ENCODE data around the gene FHL2.
"Not testable (repeated sequence)": the region's sequence is repeated elsewhere in the genome, so short reads cannot be mapped to it uniquely, and the experiment has no call there.

The FHL2 gene

DNA sequence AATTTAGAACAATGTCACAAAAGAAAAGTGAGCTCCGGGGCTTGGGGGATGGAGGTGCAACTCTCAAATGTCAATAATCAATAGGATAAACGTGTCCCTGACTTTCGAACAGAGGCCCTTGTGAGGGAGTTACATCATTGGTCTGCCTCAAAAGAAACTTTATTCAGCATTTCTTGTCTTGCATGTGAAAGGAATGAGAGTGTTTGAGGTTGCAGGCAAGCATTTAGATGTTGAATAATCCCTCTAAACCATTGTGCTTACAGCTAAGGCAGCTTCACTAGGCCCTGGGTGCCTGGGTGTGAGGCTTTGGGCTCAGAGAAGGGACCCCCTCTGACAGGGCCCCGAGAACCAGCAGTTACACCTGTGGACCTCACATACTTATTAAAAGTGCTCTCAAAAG, 28.6 kb upstream of the FHL2 start:
- Histone ChIP-seq H3K4me1 (peaks cover 0 to 8% (median 1%) of the 10 kb centered on the region in 4 donors), H3K9me3 (no peaks in the 10 kb centered on the region), H3K36me3 (no peaks in the 10 kb centered on the region), H3K4me3 (no peak overlapping the region), H3K27ac (no peak overlapping the region), H3K27me3 (no peaks in the 10 kb centered on the region)
- no peak for DNase-seq
- TF ChIP-seq, protein P1, sequence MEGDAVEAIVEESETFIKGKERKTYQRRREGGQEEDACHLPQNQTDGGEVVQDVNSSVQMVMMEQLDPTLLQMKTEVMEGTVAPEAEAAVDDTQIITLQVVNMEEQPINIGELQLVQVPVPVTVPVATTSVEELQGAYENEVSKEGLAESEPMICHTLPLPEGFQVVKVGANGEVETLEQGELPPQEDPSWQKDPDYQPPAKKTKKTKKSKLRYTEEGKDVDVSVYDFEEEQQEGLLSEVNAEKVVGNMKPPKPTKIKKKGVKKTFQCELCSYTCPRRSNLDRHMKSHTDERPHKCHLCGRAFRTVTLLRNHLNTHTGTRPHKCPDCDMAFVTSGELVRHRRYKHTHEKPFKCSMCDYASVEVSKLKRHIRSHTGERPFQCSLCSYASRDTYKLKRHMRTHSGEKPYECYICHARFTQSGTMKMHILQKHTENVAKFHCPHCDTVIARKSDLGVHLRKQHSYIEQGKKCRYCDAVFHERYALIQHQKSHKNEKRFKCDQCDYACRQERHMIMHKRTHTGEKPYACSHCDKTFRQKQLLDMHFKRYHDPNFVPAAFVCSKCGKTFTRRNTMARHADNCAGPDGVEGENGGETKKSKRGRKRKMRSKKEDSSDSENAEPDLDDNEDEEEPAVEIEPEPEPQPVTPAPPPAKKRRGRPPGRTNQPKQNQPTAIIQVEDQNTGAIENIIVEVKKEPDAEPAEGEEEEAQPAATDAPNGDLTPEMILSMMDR (IDR thresholded peaks at IDR 0.05): no peak
- intact Hi-C loops (cut with DNase I; ENCODE audit: low total_unique reads): no loop called here

DNA sequence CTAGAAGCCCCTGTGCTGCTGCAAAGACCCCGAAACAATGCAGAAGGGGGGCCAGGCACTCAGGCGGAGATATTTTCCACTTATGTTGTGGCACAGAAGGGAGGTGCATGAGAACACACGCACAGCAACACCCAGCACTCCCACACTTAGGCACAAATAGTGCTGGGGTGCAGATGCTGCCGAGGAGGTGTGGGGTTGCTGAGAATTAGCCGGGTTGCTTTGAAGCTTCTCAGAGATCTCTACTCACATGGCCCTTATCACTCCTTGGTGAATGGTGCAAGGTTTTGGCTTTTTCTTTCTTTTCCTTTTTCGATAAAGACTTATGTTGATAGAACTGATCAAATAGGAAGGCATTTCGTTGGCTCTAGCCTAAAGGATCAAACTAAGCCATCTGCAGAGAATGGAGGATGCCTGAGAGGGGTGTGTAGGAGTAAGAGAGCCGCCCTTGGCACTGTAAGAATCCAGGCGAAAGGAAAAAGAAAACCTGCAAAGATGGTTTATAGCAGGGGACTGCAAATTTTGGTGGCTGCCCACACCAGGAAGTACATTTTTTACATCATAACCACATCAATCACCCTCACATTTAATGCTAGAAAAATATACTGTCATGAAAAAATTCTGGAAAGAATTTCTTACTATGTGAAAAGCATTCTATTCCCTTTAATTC, 27.9 kb upstream of the FHL2 start:
- Histone ChIP-seq H3K4me1 (peaks cover 0 to 4% (median 1%) of the 10 kb centered on the region in 4 donors), H3K4me3 (no peak overlapping the region), H3K36me3 (no peaks in the 10 kb centered on the region), H3K27me3 (no peaks in the 10 kb centered on the region), H3K9me3 (no peaks in the 10 kb centered on the region), H3K27ac (no peak overlapping the region)
- intact Hi-C loops (cut with DNase I; ENCODE audit: low total_unique reads): no loop called here
- no peak for DNase-seq
- TF ChIP-seq, protein P1 (IDR thresholded peaks at IDR 0.05): no peak

- intact Hi-C loops (cut with DNase I; ENCODE audit: low total_unique reads): no loop called here
- TF ChIP-seq, protein P1 (IDR thresholded peaks at IDR 0.05): no peak
- Histone ChIP-seq H3K27ac (no peak overlapping the region), H3K27me3 (no peaks in the 10 kb centered on the region), H3K4me1 (no peaks in the 10 kb centered on the region), H3K36me3 (no peaks in the 10 kb centered on the region), H3K4me3 (no peak overlapping the region), H3K9me3 (no peaks in the 10 kb centered on the region)
- no peak for DNase-seq
Observed at GRCh38 chr2:105425936-105426625, 27.2 kb upstream of the FHL2 start.

DNA sequence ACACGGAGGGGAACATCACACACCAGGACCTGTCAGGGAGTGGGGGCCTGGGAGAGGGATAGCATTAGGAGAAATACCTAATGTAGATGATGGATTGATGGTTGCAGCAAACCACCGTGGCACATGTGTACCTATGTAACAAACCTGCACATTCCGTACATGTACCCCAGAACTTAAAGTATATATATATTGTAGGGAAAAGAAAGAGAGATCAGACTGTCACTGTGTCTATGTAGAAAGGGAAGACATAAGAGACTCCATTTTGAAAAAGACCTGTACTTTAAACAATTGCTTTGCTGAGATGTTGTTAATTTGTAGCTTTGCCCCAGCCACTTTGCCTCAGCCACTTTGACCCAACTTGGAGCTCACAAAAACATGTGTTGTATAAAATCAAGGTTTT, 26.0 kb upstream of the FHL2 start:
- H3K27ac ChIP-seq; H3K4me1 ChIP-seq; H3K4me3 ChIP-seq; H3K36me3 ChIP-seq; DNase-seq; H3K27me3 ChIP-seq; H3K9me3 ChIP-seq; intact Hi-C loops (cut with DNase I; ENCODE audit: low total_unique reads): not testable (repeated sequence)

DNA sequence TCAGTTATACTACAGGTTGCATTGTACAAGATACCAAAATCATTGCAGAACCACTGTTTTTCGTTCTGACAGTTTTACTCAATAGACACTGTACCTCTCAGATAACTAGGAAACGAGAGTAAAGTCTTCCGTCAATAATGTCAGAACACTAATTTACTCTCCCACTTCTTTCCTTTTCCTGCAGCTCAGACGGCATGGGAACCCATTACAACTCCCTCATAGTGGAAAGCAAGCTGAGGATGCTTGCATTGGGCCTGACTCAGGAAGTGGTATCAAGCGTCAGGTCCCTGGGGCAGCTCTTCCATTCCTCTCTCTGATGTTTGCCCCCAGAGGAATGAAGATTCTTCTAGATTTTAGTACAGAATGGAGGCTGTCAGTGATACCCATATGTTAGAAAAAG, 23.9 kb upstream of the FHL2 start:
- H3K27me3 ChIP-seq: peaks cover 0 to 2% of the 10 kb centered on the region in 2 donors
- no peak overlapping the region for H3K27ac ChIP-seq
- no peaks in the 10 kb centered on the region for H3K36me3 ChIP-seq
- no peak for DNase-seq
- peaks cover 0 to 12% (median 7%) of the 10 kb centered on the region in 3 donors for H3K9me3 ChIP-seq
- H3K4me1 ChIP-seq: no peaks in the 10 kb centered on the region
- TF ChIP-seq, protein P1 (IDR thresholded peaks at IDR 0.05): no peak
- intact Hi-C loops (cut with DNase I; ENCODE audit: low total_unique reads): no loop called here
- H3K4me3 ChIP-seq: no peak overlapping the region

DNA sequence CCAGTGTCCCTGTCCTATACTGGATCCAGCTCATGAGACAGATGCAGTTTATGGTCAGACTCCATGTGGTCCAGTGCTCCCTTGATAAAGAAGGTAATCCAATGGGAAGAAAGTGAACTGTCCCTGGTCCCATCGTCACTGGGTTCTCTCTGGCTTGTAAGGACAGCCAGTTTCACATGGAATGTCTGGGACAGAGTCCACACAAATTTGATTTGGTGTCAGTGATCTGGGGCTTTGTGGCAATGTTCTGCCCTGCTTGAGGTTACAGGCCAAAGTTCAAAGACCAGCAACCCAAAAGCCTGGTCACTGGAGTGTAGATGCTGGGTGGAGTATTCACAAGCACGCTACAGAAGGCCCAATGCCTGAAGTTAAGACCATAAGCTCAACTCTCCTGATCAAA, 22.2 kb upstream of the FHL2 start:
- TF ChIP-seq, protein P1 (IDR thresholded peaks at IDR 0.05): no peak
- Histone ChIP-seq H3K27ac (no peak overlapping the region), H3K9me3 (peaks cover 0 to 12% (median 7%) of the 10 kb centered on the region in 3 donors), H3K4me3 (no peak overlapping the region), H3K4me1 (no peaks in the 10 kb centered on the region), H3K36me3 (no peaks in the 10 kb centered on the region), H3K27me3 (peaks cover 0 to 2% of the 10 kb centered on the region in 2 donors)
- intact Hi-C loops (cut with DNase I; ENCODE audit: low total_unique reads): no loop called here
- no peak for DNase-seq
